GM18907 (cell line): ENCODE results near the gene PLA1A.
"Not testable (repeated sequence)": the region's sequence is repeated elsewhere in the genome, so short reads cannot be mapped to it uniquely, and the experiment has no call there.

Experiments used
- ATAC-seq: cut with Tn5 transposase; IDR thresholded peaks from one replicate; pipeline ENCODE4 v1.9.1; 2021; ENCODE audit warnings: mild to moderate bottlenecking, moderate library complexity; ENCODE audit not compliant: unreplicated experiment

Gene PLA1A

DNA sequence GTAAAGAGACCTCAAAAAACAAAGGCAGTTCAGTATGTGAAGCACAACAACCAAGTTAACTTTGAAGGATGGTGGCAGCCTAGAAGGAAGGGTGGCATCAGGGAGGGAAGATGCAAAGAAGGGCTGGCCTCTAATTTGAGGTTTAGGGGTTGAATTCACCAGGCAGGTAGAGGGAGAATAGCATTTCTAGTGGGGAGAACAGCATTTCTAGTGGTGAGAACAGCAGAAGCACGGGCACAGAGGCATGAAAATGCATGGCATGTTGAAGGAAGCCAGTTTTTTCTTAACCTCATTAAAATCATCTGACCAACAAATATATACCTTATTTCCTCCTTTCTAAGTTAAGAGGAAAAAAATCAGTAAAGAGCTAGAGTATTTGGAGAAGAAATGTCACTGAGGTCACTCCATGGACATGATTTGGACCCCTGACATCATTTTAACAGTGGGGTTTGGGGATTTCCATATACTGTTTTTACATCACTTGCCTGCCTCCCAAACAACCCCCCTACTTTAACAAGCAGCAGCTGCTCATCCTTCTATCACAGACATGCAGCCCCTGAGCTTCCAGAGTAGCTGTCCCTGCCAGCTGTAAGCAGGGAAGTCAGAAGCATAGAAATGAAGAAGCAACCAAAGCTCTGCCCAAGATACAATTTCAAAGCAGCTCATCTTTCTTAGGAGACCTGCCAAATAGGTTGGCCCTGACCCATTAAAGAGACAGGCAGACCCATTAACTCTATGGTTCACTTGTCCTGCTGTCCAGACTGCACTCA is 65.1 kb downstream of the PLA1A start:
- ATAC-seq: peak; percentile 38

DNA sequence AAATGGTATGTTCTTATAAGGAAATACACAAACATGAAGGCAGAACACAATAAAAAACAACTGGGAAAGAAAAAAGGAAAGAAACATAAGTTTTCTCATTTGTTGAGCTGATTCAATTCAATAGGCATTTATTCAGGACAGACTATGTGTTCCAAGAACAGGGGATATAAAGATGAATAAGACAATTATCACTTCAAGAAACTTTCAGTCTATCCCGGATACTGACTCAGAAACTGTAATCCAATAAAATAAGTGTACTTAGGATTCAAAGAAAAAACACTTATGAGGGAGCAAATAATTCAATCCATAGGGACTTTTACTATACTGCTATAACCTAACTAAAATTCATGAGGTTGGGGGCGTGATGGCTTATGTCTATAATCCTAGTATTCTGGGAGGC is 66.2 kb downstream of the PLA1A start:
- ATAC-seq: no peak

DNA sequence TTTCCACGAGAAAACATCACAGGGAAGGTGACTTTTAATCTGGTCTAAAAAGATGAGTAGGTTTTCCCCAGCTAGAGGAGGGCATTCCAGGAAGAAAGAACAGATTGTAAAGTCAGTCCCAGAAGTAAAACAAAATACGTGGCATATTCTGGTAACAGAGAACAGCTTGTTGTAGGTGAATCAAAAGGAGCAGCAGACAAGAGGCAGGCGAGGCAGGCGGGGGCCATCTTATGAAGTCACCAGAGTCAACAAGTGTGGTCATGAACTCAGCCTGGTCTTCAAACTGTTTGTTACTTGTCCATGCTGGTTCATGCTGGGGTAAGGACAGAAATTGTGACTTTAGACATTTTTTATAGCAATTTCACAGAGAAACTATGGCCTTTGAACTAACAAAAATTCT is 66.7 kb downstream of the PLA1A start:
- no peak for ATAC-seq

DNA sequence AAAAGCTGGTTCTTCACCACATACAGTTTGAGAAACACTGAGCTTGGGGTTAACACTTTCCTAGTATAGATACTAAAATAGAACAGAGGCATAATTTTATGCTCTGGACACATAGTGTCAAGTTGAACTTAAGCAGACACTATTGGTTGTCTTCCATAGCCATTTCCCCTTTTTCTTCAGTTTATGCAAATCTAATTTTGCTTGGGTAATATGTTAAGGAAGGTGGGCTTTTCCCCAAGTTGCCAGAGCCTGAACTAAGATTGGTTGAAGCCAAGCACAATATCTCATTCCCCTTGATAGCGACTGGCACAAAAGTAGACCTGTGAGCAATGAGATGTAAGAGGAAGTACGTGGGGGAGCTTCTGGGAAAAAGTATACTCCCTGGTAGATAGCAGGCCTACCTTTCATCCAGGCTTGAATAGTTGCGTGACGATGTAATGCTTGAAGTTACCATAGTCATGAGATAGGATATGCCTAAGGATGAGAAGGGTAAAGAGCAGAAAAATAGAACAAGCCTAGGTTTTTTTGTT is 67.2 kb downstream of the PLA1A start:
- ATAC-seq: no peak

DNA sequence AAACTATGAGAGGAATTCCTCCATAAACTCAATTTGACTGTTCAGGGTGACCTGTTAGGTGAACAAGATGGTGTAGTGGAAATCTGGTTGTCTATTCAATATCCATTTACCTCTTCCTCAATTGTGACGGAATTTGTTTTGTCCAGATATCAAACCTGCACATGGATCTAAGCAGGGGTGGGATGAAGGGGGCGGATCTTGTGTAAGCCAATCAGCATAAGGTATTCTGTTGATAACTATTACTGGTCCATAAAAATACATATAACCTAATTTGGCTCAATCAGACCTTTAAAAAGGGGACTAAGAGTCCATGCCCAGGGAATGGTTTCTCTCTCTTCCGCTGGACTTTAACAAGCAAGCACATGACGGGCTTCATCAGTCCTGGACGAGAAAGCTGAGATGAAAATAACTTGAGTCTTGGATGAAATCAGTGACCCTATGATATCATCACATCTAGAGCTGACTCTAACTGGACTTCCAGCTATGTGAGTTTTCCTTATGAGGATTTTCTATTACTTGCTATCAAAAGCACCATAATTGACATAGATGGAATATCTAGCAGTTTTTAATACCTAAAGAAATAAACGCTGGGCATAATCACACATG is 68.4 kb downstream of the PLA1A start:
- ATAC-seq: no peak

DNA sequence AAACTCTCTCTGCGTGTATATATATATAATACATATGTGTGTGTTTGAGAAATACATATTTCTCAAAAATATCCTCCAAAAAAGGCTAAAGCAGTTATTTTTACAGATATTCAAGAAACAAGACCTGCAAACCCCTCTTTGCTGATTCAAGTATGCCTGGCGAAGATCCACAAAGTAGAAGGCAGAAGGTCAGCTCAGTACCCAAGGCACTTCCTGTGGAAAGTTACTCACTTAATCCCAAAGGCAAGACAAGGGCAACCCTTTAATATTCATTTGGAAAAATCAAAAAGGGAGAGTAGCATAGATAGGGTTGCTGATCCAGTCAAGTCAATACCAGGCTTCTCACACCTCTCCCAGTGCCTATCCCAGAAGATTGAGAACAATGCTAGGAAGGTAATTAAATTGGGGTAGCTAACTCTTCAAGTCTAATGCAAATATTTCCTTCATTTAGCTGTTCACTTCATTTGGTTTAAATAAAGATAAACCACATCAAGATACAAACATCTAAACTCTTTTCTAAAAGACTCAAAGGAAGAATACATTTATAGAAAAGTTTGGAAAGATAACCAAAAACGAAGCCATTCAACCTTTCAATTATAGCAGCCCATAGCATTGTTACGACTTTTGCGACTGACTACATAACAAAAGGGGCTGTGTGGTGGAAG is 72.4 kb downstream of the PLA1A start:
- ATAC-seq: no peak

DNA sequence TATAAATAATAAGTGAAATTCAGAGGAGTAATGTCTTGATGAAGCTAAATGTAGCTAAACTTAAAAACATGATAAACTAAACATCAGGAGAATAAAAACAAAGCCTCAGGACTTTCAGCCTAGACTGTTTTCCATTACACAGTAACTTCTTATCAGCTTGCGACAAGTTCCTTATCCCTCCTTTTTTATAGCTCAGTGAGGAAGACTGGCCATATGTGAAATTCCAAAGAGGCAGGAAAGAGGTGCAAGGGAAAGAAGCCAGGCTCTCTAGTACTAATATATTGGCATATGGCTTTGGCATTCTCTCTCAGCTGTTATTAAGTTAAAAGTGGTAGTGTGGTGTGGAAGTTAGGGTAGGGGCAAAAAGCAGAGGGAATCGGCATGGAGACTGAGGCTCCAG is 75.1 kb downstream of the PLA1A start:
- ATAC-seq: no peak

DNA sequence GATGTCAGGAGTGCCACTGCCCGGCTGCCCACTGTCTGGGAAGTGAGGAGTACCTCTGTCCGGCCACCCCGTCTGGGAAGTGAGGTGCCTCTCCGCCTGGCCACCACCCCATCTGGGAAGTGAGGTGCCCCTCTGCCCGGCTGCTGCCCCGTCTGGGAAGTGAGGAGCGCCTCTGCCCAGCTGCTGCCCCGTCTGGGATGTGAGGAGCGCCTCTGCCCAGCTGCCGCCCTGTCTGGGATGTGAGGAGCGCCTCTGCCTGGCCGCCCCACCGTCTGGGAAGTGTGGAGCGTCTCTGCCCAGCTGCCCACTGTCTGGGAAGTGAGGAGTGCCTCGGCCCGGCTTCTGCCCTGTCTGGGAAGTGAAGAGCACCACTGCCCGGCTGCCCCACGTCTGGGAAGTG is 76.2 kb downstream of the PLA1A start:
- ATAC-seq: no peak

DNA sequence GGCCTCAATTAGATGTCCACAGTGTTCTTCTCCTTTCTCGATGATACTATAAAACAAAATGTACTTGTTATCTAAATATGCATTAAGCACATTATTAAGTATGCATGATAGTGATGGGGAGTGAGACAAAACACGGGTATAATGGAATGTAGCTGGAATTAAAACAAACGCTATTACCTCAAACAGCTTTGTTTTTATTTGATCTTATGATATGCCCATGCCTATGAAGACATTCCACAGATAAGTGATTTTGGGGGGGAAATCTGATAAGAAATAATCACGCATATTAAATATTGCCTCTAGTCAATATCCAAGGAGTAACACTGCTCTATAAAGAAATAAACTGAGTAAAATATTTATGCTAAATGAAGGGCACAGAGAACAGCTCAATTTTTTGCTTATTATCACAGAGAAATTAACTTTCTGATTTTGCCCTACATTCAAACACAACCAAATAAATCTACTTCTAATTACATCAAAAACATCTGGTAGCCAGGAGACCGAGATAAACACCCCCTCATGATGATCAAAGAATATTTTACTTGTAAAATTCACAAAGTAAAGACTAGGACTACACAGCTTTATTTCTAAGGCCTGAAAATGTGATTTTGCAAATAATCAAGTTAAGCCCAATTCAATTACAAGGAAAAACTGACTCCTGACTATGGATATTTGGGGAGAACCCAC is 77.6 kb downstream of the PLA1A start:
- no peak for ATAC-seq

DNA sequence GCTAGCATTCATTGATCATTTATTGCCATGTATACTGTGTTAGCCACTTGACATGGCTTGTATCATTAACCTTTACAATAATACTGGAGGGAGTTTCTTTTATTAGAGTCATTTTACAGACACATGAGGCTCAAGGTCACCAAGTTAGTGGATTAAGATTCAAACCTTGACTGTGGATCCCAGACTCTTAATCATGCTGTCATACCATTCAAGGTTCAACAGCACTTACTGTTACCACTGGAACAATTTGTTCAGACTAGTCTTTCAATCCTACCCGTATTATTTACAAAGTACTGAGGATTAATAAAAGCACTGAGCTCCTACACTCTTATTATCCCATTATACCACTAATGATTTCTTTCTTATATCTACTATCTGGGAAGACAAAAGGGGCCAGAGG is 78.3 kb downstream of the PLA1A start:
- no peak for ATAC-seq

DNA sequence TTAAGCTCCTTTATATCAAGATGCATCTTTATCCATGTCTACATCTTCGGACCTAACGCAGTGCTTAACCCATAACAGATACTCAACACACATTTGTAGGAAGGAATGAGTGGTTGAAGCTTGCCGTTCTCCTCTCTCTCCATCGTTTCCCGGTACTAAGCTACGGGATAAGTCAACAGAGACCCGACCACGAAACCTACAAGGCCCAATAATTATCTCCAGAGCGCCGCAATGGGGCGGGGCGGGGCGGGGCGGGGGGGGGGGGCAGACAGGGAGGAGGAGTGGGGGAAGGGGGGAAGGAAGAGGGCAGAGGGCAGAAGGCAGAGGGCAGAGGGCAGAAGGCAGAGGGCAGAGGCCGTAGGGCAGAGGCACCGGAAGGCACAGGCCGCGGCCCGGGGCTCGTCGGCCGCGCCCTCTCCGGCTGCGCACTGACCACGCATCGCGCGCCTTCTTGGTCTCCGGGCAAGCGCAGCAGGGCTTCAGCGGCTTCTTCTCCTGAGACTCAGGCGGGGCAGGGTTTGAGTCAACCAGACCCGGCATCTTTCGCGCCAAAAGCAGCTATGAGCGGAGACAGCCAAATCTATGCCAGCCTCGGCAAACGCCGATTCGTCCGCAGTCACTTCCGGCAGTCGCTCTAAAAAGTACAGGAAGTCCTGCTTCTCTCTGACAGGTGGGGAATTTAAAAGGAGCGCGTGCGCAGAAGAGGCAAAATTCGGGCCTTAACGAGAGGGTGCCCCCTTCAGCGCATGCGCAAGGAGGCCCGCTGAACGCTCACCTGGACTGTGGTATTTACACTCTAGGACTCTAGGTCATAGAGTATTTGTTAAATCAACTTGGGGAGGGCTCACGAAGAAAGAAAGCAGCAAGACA is 79.3 kb downstream of the PLA1A start, which contains the start of gene COX17:
COX17 (minus strand) TSS at position 636 of the 870 bp plus-strand sequence; CDS start at position 540, 96 bp downstream.
- peak; percentile 91 for ATAC-seq

DNA sequence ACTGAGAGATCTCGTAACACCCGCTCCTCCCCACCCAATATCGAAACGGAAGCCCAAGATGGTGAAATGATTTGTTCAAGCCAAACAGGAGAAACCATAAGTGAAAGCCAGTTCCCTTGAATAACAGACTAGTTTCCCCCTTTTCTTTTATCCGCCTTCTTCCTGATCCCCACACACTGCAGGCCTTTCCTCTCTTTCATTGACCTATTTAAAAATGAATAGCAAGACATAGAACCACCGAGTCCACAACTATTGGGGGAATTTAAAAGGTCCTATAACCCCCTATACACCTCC is 79.9 kb downstream of the PLA1A start:
- no peak for ATAC-seq

DNA sequence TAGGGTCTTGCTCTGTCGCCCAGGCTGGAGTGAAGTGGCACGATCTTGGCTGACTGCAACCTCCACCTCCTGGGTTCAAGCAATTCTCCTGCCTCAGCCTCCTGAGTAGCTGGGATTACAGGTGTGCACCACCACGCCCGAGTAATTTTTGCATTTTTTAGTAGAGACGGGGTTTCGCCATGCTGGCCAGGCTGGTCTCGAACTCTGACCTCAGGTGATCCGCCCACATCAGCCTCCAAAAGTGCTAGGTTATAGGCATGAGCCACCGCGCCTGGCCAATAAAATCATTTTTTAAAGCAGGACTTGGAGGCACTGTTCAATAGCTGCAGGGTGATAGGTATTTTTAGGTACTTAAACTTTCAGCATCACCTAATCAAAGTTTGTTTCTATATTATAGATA is 80.5 kb downstream of the PLA1A start:
- ATAC-seq: not testable (repeated sequence)
